ENCODE results near the gene MYBBP1A.

DNA sequence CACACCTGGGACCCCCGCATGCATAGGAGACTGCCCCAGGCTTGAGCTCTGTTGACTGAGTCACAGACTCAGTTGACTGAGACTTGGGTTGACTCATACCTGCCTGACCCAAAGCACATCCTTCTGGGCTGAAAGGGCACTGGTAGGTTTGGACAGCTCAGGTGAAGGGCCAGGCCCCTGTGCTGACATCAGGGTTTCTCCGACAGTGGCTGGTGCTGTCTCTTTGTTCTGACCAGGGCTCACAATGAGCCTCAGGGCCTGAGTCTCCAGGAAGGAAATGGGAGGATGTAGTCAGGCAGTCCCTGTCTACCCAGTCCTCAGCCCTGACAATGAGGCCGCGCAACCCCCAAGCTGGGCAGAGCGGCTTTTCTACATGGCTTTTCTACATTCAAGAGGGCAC is 50.0 kb downstream of the MYBBP1A start:
- TF ChIP-seq EZH2phosphoT487 (IDR thresholded peaks at IDR 0.05; ENCODE audit: low read depth, severe bottlenecking, unreplicated experiment) = no peak
- TF ChIP-seq, protein P1, sequence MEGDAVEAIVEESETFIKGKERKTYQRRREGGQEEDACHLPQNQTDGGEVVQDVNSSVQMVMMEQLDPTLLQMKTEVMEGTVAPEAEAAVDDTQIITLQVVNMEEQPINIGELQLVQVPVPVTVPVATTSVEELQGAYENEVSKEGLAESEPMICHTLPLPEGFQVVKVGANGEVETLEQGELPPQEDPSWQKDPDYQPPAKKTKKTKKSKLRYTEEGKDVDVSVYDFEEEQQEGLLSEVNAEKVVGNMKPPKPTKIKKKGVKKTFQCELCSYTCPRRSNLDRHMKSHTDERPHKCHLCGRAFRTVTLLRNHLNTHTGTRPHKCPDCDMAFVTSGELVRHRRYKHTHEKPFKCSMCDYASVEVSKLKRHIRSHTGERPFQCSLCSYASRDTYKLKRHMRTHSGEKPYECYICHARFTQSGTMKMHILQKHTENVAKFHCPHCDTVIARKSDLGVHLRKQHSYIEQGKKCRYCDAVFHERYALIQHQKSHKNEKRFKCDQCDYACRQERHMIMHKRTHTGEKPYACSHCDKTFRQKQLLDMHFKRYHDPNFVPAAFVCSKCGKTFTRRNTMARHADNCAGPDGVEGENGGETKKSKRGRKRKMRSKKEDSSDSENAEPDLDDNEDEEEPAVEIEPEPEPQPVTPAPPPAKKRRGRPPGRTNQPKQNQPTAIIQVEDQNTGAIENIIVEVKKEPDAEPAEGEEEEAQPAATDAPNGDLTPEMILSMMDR (IDR thresholded peaks at IDR 0.05; ENCODE audit: poor library complexity) = no peak

Measured in hepatocyte (in vitro differentiated cells).